RWPE1 (cell line): ENCODE measurements around the gene IL15RA.

Experiments used
- CTCF ChIA-PET: fragments of 350-600 bp; sonication (Branson Sonifier 250); formaldehyde crosslinking; extraction: SDS; loops from one replicate; lab custom pipeline; 2021; lab: Yijun Ruan, JAX
- POLR2A ChIA-PET: fragments of 400-600 bp; formaldehyde crosslinking; extraction: SDS; loops from one replicate; lab custom pipeline; 2020; ENCODE audit warnings: antibody characterized with exemption; ENCODE audit not compliant: low non-redundant PET; lab: Yijun Ruan, JAX
- DNase-seq: peaks from one replicate; pipeline ENCODE4 v3.0.0; 2012; ENCODE audit warnings: low spot score
- H3K27ac ChIP-seq: fragments of 450-650 bp; 2 replicates; pipeline ENCODE4 v1.5.1; 2017
- CTCF ChIP-seq: fragments of 450-650 bp; conservative IDR thresholded peaks from 2 replicates; pipeline ENCODE4 v1.5.1; 2017; ENCODE audit warnings: low read depth, mild to moderate bottlenecking

IL15RA gene

DNA sequence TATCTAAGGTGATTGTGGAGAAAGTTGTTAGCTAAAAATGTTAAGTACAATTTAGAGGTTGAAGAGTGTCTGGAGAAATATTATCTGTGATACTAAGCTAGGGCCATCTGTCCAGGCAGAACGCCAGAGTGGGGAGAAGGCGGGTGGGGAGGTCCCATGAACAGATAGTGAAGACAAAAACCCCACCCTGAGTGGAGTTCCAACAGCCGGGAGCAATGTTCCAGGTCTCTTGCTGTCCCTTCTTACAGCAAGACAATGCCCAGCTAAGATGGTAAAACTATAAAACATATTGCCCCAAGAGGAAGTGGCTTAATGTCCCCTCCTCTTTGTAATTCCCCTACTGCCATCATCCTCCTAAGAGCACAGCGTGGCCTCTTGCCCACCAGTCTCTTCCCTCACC is 10.4 kb upstream of the IL15RA start:
- H3K27ac ChIP-seq = no peak overlapping the region
- POLR2A ChIA-PET = no interaction called here
- no peak for TF ChIP-seq CTCF
- CTCF ChIA-PET = no interaction called here
- DNase-seq = no peak

DNA sequence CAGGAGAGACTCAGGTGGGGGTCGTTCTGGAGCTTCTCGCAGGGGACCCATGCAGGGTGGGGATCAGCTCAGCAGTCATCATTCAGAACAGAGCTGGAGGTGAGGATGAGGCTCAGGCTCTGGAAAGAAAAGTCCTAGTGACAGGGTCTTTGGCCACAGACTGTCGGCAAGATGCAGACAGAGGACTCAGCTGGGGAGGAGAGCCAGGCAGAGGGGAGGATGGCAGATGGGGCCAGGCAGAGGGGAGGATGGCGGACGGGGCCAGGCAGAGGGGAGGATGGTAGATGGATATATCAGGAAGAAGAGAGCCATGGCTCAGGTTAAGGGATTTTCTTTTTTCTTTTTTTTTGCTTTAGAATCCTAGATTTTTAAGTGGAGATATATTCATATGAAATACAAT is 7.7 kb upstream of the IL15RA start:
- H3K27ac ChIP-seq = no peak overlapping the region
- TF ChIP-seq CTCF = no peak
- ChIA-PET POLR2A (no interaction called here), CTCF (interaction anchor here (0.6 kb wide), 1 partner anchor 101 kb away, joined by 3 read pairs; no protein-coding TSS in a partner anchor)
- DNase-seq = no peak

DNA sequence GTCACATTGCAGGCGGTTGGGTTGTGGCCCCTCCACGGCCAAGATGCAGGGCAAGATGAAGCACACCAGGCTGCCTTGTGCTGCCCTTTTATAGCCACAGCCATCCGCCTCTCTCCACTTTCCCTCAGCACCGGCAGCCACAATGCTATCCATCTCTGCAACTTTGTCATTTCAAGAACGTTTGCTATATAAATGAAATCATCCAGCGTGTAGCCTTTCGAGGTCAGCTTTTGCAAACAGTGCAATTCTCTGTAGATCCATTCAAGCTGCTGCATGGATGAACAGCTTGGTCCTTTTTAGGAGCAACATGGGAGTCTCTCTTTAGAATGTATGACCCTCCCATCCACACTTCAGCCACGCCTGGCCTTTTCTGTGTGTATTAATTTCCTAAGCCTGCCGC is 6.4 kb upstream of the IL15RA start:
- CTCF ChIA-PET = interaction anchor here (0.7 kb wide), 1 partner anchor 40 kb away, joined by 3 read pairs; no protein-coding TSS in a partner anchor
- TF ChIP-seq CTCF = no peak
- POLR2A ChIA-PET = no interaction called here
- H3K27ac ChIP-seq = no peak overlapping the region
- DNase-seq = no peak

GRCh38 chr10:5981529-5981928 is 4.2 kb upstream of the IL15RA start:
- DNase-seq = no peak
- ChIA-PET CTCF (no interaction called here), POLR2A (no interaction called here)
- TF ChIP-seq CTCF = no peak
- H3K27ac ChIP-seq = no peak overlapping the region

GRCh38 chr10:5978230-5978489 is 817 bp upstream of the IL15RA start:
- ChIA-PET CTCF (interaction anchor here (0.8 to 0.9 kb wide), 2 partner anchors 26 to 30 kb away, joined by 3 read pairs; no protein-coding TSS in a partner anchor), POLR2A (interaction anchor here (0.7 kb wide), 1 partner anchor 23 kb away, joined by 5 read pairs; no protein-coding TSS in a partner anchor)

More at GRCh38 chr10:5978230-5978489, 817 bp upstream of the IL15RA start:
- no peak for DNase-seq
- 0 out of 2 replicates have a peak, but pooled peaks have one; percentile 14 for TF ChIP-seq CTCF
- peak overlapping the region; percentile 88 for H3K27ac ChIP-seq
